Stimulated activated CD4-positive, alpha-beta T cell treated with anti-CD3 and anti-CD28 coated beads, Interleukin-4, amount 100 ng/mL, for 24 hours (primary cell): ENCODE results near the gene GPM6B.

Experiments used
- DNase-seq: peaks from one replicate; pipeline ENCODE4 v3.0.0-alpha.2; 2020

The GPM6B gene

GRCh38 chrX:13821738-13822137, 4.8 kb upstream of the GPM6B start:
- DNase-seq = no peak

- DNase-seq = no peak
Observed at GRCh38 chrX:13816176-13816575, 717 bp downstream of the GPM6B start.

- DNase-seq = no peak
Observed at GRCh38 chrX:13815664-13816063, 1.2 kb downstream of the GPM6B start.

DNA sequence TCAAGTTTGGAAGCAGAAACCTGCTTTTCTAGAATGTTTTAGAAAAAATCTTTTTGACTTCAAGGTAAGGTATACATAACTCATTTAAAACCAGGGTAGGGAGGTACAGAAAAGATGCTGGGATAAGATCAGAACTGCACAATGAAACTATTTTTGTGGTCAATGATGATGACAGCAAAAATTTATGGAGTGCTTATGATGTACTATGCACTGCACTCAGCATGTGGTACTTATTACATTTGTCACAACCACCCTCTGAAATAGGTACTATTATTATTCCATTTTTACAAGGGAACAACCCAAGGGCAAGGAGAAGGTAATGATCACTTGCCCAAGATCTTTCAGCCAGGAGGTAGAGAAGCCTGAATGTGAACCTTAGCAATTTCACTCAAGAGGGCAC, 8.0 kb downstream of the GPM6B start:
- DNase-seq = no peak

DNA sequence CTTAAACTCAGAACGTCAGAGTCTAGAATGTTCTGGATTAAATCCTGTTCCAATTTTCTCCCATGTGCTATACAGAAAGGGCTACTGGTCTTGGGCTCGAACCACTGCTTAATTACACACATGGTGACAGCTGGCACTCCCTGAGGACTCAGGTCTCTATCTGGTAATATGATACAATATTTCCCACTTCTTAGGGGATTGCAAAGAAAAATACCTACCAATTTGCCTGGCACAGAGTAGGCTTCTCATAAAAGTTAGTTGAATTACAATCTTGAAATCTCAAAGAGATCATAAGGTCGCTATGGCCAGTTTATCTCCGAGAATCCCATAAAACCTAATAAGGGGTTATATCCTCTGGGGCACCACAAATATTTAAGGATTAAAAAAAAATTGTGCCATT, 8.6 kb downstream of the GPM6B start:
- DNase-seq = no peak

DNA sequence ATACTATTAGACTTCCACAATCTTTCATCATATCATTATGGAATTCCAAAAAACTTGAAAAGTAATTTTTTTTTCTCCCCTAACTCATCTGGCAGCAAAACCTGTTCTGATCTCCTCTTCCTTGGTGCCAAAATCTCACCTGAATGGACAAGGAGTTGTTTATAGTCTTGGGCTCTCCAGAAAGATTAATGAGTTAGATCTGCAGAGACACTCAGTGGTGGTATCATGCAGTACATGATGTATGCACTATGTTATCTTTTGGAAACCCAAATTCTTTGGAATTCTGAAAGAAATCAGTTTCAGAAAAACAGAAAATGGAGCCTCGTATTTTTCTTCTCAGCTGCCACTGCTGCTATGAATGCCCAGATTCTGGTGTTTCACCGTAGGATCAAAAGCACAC, 11.7 kb downstream of the GPM6B start:
- DNase-seq = no peak

DNA sequence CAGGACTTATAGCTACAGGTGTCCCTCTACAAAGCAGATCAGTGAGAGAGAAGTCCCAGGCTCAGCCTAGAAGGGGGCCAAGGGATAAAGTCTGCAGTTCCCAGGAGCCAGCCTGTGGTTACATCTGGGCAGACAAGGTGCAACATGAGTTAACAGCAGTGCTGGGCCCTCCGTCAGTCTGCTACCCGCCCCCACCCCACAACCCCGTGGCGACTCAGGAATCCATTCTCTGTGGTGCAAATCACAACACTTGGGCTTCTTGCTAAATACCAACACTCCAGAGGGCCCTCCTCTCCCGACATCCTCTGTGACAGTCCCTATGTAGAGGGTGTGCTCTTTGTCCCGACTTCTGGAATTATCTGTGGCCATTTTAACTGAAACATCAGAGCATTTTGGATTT, 13.8 kb downstream of the GPM6B start:
- no peak for DNase-seq

DNA sequence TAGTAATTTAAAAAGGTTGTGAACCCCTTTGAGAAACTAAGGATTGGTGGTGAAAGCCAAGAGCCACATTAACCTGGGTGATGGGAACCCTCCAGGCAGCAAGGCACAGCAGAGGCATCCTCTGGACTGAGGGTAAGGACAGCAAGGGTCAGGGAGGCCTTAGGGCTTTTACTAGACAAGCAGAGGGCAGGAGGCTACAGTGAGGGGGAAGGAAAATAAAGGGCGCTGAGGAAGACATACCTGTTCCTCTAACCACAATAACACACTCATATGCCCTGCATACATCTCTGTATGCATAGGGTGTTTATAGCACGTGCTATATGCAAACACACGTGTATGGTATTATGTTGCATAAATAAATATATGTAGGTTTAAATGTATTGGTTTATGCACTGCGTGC, 18.7 kb downstream of the GPM6B start:
- DNase-seq = no peak

DNA sequence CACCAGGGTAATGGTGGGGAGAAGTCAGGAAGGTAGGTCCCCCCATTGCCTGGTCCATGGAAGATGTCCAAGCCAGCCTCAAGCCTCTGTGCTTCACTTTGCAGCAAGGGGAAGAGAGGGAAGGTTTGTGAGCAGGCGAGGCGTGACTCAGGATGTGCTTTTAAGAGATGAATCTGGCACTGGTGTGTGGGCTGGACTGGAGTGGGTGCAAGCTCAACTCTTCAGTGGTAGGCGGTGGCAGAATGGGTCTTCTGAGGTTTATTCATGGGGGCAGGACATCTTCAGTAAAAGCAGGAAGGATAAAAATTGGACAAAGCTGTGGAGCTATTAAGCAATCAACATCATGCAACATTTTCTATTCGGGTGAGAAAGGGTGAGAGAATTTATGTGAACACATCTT, 19.4 kb downstream of the GPM6B start:
- no peak for DNase-seq

GRCh38 chrX:13794417-13794816, 22.5 kb downstream of the GPM6B start:
- DNase-seq = no peak

DNA sequence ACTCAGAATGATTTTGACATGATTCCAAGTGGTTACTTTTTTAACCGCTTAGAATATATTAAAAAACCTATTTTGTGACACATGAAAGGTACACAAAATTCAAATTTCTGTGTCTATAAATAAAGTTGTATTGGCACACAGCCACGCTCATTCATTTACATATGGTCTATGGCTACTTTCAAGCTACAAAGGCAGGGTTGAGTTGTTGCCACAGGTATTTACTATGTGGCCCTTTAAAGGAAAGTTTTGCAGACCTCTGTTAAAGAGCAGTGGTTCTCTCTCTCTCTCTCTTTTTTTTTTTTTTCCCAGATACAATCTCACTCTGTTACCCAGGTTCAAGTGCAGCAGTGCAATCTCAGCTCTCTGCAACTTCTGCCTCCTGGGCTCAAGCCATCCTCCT, 23.0 kb downstream of the GPM6B start:
- no peak for DNase-seq

DNA sequence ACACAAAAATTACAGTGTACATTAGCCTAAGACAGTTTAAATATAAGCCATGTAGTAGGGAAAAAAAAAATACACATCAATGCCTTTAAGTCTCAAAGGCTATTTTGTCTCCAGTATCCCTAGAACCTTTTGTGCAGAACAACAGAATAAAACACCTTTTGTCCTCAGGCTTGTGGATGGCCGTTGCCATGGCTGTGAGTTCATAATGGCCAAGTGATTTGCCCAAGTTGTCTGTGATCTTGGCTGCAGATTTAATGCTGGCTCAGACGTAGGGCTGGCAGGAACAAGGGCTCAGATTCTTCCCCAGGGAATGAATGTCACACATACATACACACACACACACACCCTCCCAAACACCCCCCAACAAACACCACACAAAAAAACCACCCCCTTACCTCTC, 25.3 kb downstream of the GPM6B start:
- no peak for DNase-seq

DNA sequence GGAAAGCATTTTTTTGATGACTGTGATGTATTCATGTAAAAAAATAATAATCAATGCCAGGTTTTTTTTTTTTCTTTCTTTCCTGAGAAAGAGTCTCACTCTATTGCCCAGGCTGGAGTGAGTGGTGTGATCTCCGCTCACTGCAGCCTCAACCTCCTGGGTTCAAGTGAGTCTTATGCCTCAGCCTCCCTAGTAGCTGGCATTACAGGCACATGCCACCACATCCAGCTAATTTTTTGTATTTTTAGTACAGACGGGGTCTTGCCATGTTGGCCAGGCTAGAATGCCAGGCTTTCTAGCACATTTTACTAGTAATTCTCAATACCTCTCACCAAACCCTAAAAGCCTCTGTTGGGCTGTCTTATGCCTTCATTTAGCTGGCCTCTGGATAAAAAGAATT, 25.7 kb downstream of the GPM6B start:
- no peak for DNase-seq

DNA sequence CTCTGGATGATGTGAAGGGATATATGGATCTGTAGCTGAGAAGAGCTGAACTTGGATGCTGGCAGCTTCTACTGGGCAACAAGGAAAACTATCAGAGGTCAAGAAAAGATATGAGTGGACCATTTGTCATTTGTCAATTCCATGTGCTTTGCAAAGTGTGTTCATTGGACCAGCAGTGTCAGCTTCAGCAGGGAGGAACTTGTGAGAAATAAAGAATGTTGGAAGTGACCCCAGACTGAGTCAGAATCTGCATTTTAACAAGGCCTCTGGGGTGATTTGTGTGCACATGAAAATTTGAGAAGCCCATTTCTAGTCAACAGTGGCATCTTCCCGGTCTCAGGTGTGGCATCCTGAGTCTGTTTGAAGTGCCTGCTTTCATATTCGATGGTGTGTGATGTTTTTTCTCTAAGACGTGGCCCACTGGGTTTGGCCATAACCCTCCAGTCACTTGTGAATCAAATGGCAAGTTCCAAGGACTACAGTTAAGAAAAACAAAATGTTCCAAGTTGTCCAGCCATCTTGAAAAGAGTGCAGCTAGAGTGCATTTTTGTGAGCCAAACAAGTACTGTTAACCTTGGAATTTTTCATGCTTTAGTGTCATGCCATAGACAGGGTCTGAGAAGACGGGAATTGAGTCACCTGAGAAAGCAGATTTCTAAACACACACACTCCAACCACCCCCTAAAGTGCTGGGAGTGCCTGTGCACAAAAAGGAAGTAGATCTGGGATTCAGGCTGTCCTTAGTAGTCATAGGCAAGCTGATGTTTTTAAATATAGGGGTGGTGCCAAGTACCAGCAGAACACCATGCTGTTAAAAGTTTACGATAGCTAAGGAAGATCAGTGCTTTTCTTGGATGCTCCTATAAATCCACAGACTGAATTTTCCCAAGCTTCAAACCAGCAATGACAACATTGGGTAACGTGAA, 26.4 kb downstream of the GPM6B start:
- DNase-seq = no peak

DNA sequence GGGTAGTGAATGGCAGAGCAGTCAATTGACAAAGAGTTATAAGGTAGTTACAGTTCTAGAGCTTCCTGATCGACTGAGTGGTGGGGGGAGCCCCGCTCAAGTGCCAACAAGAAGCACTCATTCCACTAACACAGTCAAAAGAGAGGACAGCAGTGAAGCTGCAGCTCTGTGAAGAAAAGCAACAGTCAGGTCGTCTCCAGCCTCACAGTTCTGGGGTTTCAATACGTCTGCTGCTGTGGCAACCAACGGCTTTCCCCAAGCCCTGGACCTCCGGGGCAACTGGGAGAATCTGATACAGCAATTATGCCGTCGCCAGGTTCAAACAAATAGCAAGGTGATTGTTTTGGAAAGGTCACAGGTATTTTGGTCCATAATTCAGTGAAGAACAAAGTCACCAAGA, 30.8 kb downstream of the GPM6B start:
- no peak for DNase-seq

DNA sequence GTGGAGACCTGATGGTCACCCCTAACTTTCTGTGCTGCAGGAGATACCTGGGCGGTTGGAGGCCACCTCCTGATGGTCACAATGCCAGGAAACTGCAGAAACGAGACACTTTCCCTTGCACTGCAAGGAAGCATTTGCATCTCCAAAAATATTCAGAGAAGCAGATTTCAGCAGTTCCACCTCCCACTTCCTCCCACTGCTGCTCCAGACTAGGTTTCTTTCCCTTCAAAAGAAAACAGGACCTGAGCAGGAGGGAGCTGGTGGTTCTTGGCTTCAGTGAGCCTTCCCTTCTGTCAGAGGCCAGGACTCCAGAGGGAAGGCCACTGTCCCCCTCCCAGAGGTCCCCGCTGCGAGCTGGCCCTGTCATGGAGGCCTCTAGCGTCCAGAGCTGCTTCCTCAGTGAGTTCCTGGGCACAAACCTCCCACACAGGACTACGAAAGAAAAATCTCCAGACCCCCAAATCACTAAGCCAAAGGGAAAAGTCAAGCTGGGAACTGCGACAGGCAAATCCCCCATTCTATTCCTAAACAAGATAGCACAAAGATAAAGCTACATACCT, 35.9 kb downstream of the GPM6B start:
- no peak for DNase-seq

DNA sequence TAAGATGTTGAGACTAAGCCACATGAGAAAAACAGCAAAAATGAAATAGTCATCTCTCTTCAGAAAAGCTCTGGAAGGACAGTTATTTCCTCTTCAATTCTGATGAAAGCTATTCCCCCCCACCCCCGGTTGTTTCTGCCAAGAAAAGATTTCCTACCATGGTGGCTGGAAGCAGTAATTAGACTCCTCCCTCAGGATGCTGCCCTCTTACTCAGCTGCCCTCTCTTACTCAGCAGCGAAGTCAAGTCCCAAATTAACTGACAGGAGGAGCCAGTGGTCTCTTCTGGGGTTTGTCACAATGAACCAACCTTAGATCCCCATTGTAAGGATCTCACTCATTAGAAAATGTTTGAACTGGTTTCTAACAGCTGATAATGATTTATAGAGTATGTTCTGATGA, 38.0 kb downstream of the GPM6B start:
- DNase-seq = no peak

DNA sequence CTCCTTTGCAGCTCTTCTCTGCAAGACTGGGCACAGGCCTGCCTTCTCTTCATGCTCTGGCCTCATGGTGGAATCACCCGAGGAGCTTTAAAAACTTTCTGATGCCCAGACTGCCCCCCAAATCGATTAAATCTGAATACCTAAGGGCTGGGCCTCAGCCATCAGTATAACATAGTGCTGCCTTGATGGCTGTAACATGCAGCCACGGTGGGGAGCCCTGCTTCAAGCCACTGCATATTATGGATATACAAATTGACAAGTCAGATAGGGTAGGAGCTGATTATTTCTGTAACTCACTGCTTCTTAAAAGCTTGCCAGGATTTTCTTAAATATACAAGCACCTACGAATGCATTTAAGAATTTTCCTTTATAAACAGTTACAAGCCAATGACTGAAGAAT, 40.5 kb downstream of the GPM6B start:
- no peak for DNase-seq

DNA sequence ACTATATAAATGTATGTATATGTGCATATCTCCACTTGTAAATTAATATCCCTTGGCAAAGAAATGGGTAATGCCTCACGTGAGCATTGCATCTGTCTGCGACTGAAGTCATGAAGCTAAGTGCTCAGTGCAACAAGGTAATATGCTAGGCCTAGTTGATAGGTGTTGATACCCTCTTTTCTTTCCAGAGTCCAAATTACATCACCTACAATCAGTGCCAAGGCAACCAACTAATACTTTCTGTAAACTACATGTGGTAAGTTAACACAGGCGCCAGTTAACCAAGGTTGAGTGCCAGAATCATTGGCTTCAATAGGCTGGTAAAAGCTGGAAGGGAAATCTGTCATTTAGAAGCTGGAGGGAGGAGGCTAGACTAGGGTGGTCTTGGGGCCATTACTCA, 41.1 kb downstream of the GPM6B start:
- DNase-seq = no peak

- no peak for DNase-seq
Observed at GRCh38 chrX:13774696-13775095, 42.2 kb downstream of the GPM6B start.

- DNase-seq = no peak
Observed at GRCh38 chrX:13770013-13770535, 46.8 kb downstream of the GPM6B start.

DNA sequence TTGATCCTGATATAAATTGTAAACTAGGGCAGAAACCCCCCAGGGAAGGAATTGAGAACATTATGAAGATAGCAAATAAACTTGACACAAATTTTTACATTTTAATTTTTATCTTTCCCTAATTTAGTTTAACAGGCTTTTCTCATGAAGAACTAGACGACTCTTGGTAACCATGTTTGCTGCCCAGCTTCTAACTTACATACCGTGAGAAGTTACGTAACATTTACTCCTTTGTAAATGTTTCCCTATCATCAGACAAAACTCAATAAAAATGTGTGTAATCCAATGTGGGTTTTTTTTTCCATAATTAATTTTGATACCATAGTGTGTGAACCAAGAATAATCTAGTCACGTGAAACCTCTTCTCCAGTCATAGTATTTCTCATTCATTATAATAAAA, 48.0 kb downstream of the GPM6B start:
- DNase-seq = no peak

DNA sequence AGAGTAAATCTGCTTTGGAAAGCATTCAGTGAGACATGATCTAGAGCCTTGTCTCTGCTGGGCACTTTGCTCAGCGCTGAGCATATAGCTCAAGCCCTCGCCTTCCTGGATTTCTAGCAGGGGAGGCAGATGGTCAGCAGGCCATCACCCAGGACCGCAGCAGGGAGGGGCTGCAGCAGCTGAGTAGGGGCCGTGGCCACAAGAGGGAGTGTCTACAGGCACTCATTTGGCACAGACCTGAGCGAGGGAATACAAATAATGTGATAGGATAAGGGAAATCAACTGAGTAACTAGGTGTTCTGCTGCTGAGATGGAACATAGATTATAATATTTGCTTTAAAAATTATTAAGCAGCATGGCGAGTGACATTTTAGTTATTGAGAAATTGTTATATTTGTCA, 52.1 kb downstream of the GPM6B start:
- no peak for DNase-seq

GRCh38 chrX:13764281-13764680, 52.6 kb downstream of the GPM6B start:
- no peak for DNase-seq

DNA sequence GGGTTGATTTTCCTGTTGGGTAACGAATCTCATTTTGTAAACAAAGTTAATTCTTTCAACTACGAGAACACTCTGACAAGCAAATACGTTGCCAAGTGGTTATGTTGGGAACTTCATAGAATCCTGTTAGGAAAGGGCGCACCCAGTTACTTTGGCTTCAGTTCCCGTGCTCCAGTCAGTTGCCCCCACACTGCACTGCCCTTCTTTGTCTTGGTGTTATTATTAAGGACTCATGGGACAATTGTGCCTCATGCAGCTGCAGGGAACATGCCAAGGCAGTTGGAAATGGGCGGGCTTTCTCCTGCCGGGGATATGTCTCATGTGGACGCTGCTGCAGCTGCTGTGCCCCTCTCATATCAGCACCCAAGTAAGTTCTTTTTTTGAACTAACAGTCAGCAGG, 53.4 kb downstream of the GPM6B start:
- DNase-seq = no peak
